GM19025 (cell line): Measurements from ENCODE around the gene CLECL1.
"Not testable (repeated sequence)": the region's sequence is repeated elsewhere in the genome, so short reads cannot be mapped to it uniquely, and the experiment has no call there.

Experiments
- ATAC-seq: cut with Tn5 transposase; IDR thresholded peaks from one replicate; pipeline ENCODE4 v1.9.1; 2021; ENCODE audit warnings: mild to moderate bottlenecking, low read depth, moderate library complexity; ENCODE audit not compliant: unreplicated experiment

Gene CLECL1

GRCh38 chr12:9699269-9699897, 33.5 kb downstream of the CLECL1 start:
- ATAC-seq, result no peak

- ATAC-seq, result no peak
Observed at GRCh38 chr12:9698681-9699080, 34.2 kb downstream of the CLECL1 start.

GRCh38 chr12:9697619-9698018, 35.3 kb downstream of the CLECL1 start:
- ATAC-seq, result no peak

GRCh38 chr12:9695661-9696060, 37.2 kb downstream of the CLECL1 start:
- ATAC-seq, result not testable (repeated sequence)

- not testable (repeated sequence) for ATAC-seq
Observed at GRCh38 chr12:9695150-9695549, 37.7 kb downstream of the CLECL1 start.

- ATAC-seq, result no peak
Observed at GRCh38 chr12:9694241-9694640, 38.7 kb downstream of the CLECL1 start.

- ATAC-seq, result no peak
Observed at GRCh38 chr12:9692909-9693308, 40.0 kb downstream of the CLECL1 start.

- ATAC-seq, result no peak
Observed at GRCh38 chr12:9687228-9687627, 45.7 kb downstream of the CLECL1 start.

- no peak for ATAC-seq
Observed at GRCh38 chr12:9685915-9686314, 47.0 kb downstream of the CLECL1 start.

- not testable (repeated sequence) for ATAC-seq
Observed at GRCh38 chr12:9685366-9685765, 47.5 kb downstream of the CLECL1 start.

GRCh38 chr12:9682949-9683348, 49.9 kb downstream of the CLECL1 start:
- ATAC-seq, result not testable (repeated sequence)

- ATAC-seq, result not testable (repeated sequence)
Observed at GRCh38 chr12:9682508-9682907, 50.4 kb downstream of the CLECL1 start.

- peak; percentile 25 for ATAC-seq
Observed at GRCh38 chr12:9674226-9674590, 58.7 kb downstream of the CLECL1 start.

- ATAC-seq, result peak; percentile 28
Observed at GRCh38 chr12:9673404-9674225, 59.3 kb downstream of the CLECL1 start.
